ENCODE measurements around the gene PMVK.

- TF ChIP-seq, protein P1, sequence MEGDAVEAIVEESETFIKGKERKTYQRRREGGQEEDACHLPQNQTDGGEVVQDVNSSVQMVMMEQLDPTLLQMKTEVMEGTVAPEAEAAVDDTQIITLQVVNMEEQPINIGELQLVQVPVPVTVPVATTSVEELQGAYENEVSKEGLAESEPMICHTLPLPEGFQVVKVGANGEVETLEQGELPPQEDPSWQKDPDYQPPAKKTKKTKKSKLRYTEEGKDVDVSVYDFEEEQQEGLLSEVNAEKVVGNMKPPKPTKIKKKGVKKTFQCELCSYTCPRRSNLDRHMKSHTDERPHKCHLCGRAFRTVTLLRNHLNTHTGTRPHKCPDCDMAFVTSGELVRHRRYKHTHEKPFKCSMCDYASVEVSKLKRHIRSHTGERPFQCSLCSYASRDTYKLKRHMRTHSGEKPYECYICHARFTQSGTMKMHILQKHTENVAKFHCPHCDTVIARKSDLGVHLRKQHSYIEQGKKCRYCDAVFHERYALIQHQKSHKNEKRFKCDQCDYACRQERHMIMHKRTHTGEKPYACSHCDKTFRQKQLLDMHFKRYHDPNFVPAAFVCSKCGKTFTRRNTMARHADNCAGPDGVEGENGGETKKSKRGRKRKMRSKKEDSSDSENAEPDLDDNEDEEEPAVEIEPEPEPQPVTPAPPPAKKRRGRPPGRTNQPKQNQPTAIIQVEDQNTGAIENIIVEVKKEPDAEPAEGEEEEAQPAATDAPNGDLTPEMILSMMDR (IDR thresholded peaks at IDR 0.05; ENCODE audit: control extremely low read depth in 1 of 3, insufficient read depth in 1 of 3, low read depth in 1 of 3, low read length in 3 of 3), result no peak
- TF ChIP-seq POLR2A (IDR thresholded peaks at IDR 0.05; ENCODE audit: control extremely low read depth in 1 of 2, low read depth in 2 of 2, low read length in 2 of 2), result no peak
- no peak for TF ChIP-seq JUN (IDR thresholded peaks at IDR 0.05; ENCODE audit: low read depth, low read length)
- TF ChIP-seq CREB1 (IDR thresholded peaks at IDR 0.05), result no peak
- no peak for TF ChIP-seq ATF3 (IDR thresholded peaks at IDR 0.05; ENCODE audit: insufficient read depth, low read depth, low read length)
- no peak for TF ChIP-seq NRF1 (IDR thresholded peaks at IDR 0.05; ENCODE audit: low read depth, low read length)
- no peak for TF ChIP-seq YY1 (IDR thresholded peaks at IDR 0.05; ENCODE audit: low read depth, low read length)
- TF ChIP-seq CEBPB (IDR thresholded peaks at IDR 0.05; ENCODE audit: low read depth, low read length), result no peak
- TF ChIP-seq SIN3A (conservative IDR thresholded peaks at IDR 0.05 in 1 of 2, IDR thresholded peaks at IDR 0.05 in 1 of 2; ENCODE audit: low read depth in 1 of 2, low read length in 2 of 2), result no peak
- TF ChIP-seq MAX (IDR thresholded peaks at IDR 0.05), result no peak
- TF ChIP-seq HDAC2 (IDR thresholded peaks at IDR 0.05; ENCODE audit: borderline replicate concordance in 1 of 2, low read depth in 2 of 2, low read length in 2 of 2), result no peak
- TF ChIP-seq POLR2AphosphoS5 (IDR thresholded peaks at IDR 0.05; ENCODE audit: low read depth, low read length), result no peak
These were observed 4.5 kb downstream of the PMVK start for GRCh38 chr1:154931940-154932487.

Data from H1 (cell line).